ENCODE measurements around the gene GSPT2.
A peak's percentile ranks its signal among the peaks of the same experiment; 100 is the strongest.

- TF ChIP-seq PATZ1 (tag by site-specific recombination; IDR thresholded peaks at IDR 0.05) (peak; percentile 55), ZNF777 (tag by site-specific recombination; IDR thresholded peaks at IDR 0.05; ENCODE audit: borderline replicate concordance) (no peak), ZNF639 (tag by site-specific recombination; IDR thresholded peaks at IDR 0.05) (no peak), ZNF549 (tag by site-specific recombination; IDR thresholded peaks at IDR 0.05) (no peak)
- TF ChIP-seq, protein P1, sequence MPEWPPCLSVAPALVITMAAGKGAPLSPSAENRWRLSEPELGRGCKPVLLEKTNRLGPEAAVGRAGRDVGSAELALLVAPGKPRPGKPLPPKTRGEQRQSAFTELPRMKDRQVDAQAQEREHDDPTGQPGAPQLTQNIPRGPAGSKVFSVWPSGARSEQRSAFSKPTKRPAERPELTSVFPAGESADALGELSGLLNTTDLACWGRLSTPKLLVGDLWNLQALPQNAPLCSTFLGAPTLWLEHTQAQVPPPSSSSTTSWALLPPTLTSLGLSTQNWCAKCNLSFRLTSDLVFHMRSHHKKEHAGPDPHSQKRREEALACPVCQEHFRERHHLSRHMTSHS (tag by site-specific recombination; IDR thresholded peaks at IDR 0.05), result no peak
Observed at GRCh38 chrX:51743179-51743957, at the start of gene GSPT2.

Measured in HEK293 (cell line).